GM13977 (cell line): ENCODE data around the gene SRL.

Experiments
- DNase-seq: peaks from one replicate; pipeline ENCODE4 v3.0.0; 2012; ENCODE audit warnings: low spot score
- CTCF ChIP-seq: IDR thresholded peaks from 2 replicates; pipeline ENCODE4 v1.5.1; 2012; ENCODE audit warnings: mild to moderate bottlenecking, control low read depth; ENCODE audit not compliant: insufficient read depth; ENCODE audit errors: extremely low read depth, missing control alignments
- in situ Hi-C: fragments of 300-500 bp; cut with MboI; formaldehyde crosslinking; loops from one replicate; pipeline ENCODE4 v1.12.0; 2022; ENCODE audit warnings: low sequenced_read_pairs, low pct_unique_long_range_greater_than_20kb, mixed read lengths, inconsistent platforms; ENCODE audit not compliant: unreplicated experiment

Gene SRL

GRCh38 chr16:4231367-4231766 lies 10.5 kb downstream of the SRL start:
- no peak for TF ChIP-seq CTCF

GRCh38 chr16:4227040-4227332 lies 14.9 kb downstream of the SRL start:
- in situ Hi-C loops = no loop called here
- no peak for DNase-seq
- TF ChIP-seq CTCF = no peak

More at GRCh38 chr16:4231367-4231766, 10.5 kb downstream of the SRL start:
- DNase-seq = no peak
- in situ Hi-C loops = no loop called here

- no peak for DNase-seq
- no peak for TF ChIP-seq CTCF
- in situ Hi-C loops = no loop called here
Measured at GRCh38 chr16:4226251-4227039, 15.4 kb downstream of the SRL start.

- DNase-seq = no peak
- in situ Hi-C loops = no loop called here
Measured at GRCh38 chr16:4225075-4225474, 16.8 kb downstream of the SRL start.

GRCh38 chr16:4220358-4220757 lies 21.5 kb downstream of the SRL start:
- no peak for TF ChIP-seq CTCF
- no peak for DNase-seq
- in situ Hi-C loops = no loop called here

More at GRCh38 chr16:4225075-4225474, 16.8 kb downstream of the SRL start:
- TF ChIP-seq CTCF = no peak

- no peak for TF ChIP-seq CTCF
- DNase-seq = no peak
- in situ Hi-C loops = no loop called here
Measured at GRCh38 chr16:4218202-4218601, 23.7 kb downstream of the SRL start.
